ENCODE results near the gene LOXHD1.

The LOXHD1 gene, protein sequence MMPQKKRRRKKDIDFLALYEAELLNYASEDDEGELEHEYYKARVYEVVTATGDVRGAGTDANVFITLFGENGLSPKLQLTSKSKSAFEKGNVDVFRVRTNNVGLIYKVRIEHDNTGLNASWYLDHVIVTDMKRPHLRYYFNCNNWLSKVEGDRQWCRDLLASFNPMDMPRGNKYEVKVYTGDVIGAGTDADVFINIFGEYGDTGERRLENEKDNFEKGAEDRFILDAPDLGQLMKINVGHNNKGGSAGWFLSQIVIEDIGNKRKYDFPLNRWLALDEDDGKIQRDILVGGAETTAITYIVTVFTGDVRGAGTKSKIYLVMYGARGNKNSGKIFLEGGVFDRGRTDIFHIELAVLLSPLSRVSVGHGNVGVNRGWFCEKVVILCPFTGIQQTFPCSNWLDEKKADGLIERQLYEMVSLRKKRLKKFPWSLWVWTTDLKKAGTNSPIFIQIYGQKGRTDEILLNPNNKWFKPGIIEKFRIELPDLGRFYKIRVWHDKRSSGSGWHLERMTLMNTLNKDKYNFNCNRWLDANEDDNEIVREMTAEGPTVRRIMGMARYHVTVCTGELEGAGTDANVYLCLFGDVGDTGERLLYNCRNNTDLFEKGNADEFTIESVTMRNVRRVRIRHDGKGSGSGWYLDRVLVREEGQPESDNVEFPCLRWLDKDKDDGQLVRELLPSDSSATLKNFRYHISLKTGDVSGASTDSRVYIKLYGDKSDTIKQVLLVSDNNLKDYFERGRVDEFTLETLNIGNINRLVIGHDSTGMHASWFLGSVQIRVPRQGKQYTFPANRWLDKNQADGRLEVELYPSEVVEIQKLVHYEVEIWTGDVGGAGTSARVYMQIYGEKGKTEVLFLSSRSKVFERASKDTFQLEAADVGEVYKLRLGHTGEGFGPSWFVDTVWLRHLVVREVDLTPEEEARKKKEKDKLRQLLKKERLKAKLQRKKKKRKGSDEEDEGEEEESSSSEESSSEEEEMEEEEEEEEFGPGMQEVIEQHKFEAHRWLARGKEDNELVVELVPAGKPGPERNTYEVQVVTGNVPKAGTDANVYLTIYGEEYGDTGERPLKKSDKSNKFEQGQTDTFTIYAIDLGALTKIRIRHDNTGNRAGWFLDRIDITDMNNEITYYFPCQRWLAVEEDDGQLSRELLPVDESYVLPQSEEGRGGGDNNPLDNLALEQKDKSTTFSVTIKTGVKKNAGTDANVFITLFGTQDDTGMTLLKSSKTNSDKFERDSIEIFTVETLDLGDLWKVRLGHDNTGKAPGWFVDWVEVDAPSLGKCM (N-terminal part only)

DNA sequence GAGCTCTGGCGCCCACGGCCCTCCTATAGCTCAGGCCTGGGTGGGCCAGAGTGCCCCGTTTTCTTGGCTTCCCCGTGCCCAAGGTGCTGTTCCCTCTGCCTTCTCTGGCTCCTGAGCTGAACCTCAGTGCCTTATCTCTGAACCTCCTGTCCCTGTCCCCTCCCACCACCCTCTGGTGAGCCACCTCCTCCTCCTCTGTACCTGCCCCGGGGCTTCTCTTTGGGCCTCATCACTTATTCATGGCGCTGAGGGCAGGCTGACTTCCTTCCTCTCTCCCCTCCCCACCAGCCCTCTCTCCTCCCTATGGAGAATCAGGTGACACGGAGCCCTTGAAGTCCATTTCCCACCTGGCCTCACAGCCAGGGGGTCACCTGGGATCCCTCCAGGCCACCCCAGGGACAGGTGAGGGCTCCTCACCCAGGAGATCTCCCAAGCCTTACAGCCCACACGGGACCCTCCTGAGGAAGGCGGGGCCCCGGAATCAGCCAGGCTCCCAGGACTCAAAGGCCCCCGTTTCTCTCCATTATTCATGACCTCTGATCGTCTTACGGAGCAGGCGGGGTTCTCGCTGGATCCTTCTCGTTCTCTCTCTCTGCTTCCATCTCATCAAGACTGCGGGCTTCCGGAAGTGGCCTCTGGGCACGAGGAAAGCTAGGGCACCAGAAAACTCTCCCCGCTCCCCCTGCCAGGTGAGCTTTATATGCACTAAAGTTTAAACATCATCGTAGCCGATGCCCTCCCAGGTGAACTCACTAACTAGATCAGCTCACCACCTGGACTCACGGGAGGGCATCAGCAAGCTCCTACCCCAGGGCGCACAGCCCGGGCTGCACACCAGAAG is at the start of gene LOXHD1:
LOXHD1 (minus strand) TSS at position 106 of the 841 bp plus-strand sequence. CDS start 187 bp downstream, outside the sequence.
- DNase-seq, result no peak

DNA sequence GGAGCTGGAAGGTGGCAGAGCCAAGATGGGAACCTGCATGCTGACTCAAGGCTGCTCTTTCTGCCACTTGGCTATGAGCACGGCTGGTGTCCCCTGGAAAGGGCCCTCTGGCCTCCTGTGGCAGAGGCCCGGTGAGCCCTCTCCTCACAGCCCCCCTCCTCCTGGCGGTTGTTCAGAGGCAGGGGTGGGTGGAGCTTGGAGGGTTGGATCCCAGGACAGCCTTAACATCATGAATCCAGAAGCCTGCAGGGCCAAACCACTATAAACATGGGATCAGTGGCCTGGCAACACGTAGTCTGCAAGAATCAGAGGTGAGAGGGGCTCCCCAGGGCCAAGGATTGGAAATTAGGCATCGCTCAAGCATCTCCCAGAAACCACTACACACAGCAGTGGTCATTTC is 48.5 kb upstream of the LOXHD1 start:
- DNase-seq, result peak; percentile 29

DNA sequence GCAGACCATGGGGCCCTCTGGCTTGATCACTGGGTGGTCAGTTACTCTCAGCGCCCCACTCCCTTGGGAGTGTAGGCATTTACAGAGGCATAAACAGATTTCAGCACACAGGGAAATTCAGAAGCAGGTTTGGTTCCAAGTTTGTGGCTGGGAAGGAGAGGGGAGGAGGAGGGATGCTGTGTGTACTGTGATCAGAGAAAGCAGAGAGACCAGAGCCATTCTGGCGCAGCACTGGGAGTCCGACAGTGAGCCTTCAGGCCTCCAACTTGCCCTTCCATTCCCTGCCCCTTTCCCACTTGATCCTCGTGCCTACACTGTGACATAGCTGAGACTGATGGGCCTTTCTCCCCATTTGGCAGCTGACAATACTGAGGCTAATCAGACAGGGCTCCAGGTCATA is 47.8 kb upstream of the LOXHD1 start:
- no peak for DNase-seq

DNA sequence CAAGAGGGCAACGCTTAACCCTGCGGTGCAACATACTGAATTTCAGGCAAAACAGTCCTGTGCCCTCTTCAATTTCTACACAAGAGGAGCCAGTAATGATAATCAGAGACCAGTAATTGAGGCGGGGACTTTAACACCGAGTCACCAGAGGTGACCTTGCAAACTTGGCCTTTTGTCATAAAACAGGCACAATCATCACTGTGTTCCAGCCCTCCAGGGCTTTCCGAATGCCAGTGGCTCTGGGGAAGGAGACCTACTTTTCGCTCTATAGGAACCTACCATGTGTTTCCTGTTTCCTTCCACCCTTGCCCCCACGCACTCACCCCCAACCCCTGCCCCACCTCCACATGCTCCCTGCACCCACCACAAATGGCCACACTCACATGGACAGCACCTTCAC is 47.2 kb upstream of the LOXHD1 start:
- DNase-seq, result no peak

DNA sequence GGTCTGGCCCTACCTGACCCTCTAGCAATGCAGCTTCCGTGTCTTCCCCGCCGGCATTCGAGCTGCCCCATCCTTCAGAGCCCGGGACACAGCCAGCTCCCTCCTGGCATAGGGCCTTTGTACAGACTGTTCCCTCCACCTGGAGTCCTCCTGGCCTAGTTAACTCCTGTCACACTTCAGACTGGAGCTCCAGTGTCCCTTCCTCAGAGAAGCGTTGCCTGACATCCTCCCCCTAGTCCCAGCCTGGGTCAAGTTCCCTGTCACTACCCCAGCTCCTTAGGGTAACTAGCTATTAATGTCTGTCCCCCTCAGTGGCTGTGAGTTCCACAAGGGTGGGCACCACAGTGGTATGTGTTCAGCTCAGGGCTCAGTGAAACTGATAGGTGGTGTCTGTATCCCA is 45.5 kb upstream of the LOXHD1 start:
- no peak for DNase-seq

DNA sequence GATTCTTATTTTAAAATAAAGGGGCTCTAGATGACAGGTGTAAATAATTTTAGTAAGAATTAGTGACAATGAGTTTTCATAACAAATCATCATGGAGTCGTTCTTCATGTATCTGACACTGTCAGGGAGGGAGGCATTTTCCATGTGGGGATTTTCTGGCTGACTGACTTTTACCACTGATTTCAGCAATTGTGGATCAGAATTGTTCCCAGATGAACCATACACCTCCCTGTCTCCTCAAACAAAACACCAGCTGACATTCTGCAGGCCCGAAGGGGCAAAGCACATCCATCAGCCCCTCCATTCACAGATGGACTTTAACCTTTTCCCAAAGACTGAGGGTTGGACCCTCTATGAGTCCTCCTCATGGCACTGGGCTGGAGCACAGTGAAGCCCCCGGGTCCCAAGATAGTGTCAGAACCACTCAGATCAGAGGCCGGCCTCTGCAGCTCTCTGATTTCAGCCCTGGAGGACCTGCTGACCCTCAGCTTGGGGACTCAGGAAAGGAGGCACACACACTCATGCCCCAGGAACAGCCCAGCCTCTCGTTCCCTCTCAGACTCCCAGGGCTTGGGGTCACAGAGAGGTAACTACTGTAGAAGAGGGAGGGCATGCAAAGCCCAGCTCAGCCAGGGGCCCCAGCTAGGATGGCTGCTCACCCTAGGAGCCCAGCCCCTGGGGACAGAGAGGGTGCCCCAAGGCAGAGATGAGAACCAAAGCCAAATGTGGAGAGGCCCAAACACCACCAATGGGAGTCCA is 43.2 kb upstream of the LOXHD1 start:
- DNase-seq, result peak; percentile 44

DNA sequence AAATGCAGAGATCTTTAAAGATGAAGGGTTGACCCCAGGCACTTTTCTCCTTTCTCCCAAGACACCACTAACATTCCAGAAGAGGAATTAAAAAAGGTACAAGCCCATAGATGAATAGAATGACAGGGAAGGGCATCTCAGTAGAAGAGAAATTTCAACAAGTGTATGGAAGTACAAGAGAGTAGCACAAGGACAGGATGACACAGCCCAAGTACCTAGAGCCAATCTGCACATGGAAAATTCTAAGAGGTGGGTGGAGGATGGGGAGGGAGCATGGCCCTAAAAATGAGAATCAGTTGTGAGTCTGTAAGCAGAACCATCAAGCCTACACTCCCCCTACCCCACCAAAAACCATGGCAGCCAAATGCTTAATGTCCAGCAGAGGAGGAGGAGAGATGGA is 39.7 kb upstream of the LOXHD1 start:
- DNase-seq, result no peak

DNA sequence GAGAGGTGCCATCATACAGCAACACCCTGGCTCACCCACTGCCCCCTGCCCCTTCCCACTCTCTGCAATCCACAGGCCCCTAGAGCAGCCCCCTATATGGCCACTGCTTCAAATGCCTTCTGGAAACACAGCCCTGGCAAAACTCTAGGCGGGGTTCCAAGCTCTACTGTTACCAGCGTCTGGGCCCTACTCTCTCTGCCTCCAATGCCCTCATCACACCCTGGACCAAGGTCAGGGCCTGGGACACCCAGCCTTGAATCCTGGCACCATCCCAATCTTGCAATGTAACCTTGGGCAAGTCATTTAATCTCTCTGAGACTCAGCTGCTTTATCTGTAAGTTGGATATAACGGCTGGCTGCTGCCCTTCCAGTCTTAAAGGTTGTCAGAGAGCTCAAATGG is 39.2 kb upstream of the LOXHD1 start:
- DNase-seq, result no peak

DNA sequence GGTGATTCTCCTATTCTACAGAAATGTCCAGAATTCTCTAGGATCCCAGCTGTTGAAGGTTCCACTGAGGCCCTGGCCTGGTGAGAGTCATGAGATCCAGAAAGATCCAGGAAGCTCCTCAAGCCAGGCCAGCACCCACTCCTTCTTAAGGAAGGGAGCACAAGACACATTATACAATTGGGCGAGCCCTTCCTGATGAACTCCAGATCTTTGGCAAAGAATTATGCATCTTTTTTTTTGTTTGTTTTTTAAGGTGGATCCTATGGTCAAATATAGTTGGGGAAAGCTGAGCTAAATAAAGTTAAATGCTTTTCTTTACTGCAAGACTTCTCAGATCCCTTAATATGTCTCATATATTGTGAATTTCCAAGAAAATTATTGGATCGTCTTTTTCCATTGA is 37.0 kb upstream of the LOXHD1 start:
- DNase-seq, result no peak

DNA sequence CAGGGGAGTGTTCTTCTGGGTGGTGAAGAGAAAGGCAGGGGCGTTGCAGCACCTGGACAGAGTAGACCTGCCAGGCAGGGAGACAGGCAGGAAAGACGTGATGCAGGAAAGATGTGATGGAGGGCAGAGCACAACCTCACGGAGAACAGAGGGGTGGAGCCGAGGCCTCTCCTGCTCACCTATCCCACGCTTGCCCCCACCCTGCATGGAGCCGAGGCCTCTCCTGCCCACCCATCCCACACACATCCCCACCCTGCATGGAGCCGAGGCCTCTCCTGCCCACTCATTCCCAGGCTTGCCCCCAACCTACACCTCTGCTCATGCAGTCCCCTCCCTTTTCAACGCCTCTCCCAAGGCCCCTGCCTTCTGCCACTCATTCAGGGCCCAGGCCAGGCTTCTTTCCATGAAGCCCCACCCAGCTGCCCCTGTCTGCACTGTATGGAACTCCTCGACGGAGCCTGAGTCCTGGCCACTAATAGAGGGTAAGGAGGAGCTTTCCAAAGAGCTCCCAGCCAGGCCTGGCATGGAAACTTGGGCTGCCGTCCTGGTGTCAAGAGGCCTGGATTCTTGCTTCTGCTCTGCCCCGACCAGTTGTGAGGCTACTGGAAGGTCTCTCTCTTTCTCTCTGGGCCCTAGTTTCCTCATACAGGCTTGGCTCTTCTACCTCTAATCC is 32.0 kb upstream of the LOXHD1 start:
- no peak for DNase-seq

DNA sequence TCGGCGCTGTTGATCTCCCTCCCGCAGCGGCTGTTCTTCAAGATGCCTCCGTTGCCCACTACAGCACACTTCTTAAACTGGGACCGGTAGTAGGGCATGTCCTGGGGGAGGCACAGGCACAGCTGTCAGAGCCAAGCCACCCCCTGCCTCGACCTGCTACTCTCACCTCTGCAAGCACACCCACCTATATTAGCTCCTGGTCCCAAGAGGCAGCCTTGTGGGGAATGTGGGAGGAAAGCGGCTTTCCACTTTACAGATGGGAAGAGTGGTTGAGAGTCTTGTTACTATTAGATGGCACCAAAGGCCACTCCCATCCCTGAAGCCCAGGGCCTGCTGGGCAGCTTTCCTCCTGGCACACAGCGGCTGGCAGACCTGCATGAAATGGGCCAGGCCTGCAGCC is 29.2 kb upstream of the LOXHD1 start:
- no peak for DNase-seq

DNA sequence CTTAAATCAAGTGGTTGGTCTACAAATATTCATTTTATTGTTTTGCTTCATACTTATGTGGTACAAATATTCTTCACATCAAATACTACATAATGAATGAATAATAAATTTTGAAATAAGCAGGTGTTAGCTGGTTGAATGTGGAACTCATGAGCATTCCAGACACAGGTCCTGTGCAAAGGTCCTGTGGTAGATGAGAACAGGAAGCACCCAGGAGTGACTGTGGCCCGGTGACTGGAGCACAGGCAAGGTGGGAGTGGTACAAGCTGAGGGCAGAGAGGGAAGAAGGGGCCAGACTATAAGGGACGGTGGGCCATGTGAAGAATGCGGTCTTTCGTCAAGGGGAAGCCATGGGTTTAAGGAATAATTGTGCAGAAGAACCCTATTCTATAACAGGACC is 26.2 kb upstream of the LOXHD1 start:
- DNase-seq, result no peak

DNA sequence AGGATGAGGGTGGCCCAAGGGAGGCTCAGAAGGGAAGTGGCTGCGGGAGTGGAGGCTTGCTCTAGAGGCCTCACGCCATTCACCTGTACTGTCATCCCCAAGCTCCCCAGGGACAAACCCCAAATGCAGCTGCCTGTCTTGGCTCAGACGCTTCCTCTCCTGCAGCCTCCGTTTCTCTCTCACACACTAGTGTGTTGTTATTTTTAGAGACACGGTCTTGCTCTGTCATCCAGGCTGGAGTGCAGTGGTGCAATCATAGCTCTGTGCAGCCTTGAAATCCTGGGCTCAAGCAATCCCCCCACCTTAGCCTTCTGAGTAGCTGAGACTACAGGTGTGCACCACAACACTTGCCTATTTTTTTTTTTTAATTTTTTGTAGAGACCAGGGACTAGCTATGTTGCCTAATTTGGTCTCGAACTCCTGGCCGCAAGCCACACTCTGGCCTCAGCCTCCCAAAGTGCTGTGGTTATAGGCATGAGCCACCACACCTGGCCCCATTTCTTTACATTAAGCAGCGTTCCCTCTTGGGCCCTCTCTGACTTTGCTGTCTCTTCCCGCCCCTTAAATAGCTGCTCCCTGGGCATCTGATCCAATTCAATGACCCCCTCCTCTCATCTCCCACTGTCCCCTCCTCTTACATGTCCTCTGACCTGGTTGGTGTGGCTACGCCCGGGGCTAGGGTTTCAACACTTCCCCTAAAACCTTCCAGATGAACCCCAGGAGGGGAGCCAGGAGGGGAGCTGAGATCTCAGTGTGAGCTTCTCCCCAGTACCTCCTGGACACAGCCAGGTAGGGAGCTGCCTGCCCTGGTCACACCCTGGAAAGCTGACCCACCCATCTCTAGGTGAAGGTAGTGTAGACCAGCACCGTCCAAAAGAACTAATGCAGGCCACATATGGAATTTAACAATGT is 24.0 kb upstream of the LOXHD1 start:
- no peak for DNase-seq

DNA sequence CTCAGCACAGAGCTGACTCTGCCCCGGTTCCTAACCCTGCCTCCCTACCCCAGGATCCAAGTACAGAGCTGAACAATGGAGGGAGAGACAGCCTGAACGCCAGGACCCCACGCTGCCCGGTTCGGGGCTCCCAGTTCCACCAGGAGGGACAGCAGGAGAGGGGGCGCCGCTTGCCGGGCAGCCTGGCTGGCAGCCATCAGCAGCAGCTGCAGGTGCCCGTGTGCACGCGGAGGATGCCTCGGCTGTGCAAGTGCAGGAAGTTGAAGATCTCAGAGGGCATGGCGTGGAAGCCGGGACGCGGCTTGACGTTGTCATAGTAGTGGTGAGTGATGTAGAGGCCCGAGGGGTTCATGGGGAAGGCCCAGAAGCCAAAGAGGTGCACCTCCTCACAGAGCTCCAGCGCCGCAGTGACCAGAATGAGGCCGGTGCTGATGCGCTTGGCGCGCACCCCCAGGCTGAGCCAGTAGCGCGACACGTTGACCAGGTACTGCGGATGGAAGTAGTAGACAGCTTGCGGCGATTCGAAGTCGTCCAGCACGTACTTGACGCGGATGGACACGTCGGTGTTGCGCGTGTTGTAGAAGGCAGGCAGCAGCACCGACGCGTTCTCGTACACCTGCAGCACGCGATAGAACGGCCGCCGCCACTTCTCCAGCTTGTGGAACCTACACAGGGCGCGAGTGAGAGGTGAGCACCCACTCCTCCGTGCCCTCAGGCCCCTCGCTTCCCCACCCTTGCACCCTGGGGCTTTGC is 23.0 kb upstream of the LOXHD1 start:
- DNase-seq, result no peak

DNA sequence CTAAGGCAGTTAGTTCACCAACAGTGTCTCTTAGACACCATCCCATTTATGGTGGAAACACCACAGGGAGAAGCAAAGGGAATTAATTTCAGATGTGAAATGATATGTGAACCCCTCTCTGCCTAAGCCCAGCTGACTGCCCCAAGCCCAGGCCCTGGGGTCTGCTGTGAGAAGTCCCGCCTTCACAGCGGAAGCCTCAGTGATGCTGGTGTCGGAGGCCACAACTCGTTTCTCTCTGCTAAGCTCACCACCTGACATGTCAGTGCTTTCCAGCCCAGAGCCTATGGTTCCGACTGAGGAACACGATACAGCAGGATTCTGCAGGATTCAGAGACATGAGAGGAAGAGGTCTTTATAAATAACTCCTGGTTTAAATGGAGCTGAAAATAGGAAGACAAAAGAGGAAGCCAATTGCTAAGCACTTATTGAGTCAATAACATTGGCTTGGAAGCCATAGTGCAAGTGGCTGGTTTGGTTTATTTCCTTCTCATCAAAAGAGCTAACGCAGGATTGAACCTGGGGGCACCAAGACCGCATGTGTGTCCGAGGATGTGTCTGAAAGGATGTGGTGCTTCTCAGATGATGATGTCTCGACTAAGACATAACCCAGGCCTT is 21.9 kb upstream of the LOXHD1 start:
- DNase-seq, result no peak

DNA sequence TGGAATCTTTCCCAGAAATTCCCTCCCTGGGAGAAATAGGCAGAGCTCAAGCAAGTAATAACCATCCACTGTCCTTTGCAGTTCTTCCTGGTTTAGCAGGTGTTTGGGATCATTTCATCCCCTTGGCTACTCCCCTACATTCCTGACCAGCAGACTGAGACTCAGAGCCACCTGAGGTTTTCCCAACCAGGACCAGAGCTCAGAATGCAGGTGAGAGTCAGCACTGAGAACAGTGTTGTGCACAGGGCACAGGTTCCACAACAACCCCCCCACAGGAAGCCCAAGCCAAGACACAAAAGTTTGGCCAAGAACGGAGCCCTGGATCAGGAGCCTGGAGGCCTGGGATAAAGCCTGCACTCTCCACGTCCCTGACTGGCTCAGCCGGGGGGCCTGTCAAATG is 21.0 kb upstream of the LOXHD1 start:
- no peak for DNase-seq

DNA sequence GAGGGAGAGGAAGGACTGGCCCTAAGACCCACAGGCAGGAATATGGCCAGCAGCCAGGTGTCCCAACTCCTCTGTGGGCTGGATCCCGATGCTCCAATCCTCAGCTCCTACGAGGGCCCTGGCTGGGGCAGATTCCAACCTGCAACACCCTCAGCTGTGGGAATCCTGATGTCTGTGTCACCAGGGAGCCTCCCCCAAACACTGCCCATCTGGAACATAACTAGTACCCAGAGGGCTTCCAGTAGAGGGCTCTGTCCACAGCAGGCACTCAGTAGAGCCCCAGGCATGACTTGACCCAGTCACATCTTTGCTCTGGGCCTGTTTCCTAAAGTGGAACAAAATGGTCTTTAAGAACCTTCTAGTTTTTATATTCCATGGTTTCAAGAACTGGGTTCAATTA is 20.6 kb upstream of the LOXHD1 start:
- no peak for DNase-seq

DNA sequence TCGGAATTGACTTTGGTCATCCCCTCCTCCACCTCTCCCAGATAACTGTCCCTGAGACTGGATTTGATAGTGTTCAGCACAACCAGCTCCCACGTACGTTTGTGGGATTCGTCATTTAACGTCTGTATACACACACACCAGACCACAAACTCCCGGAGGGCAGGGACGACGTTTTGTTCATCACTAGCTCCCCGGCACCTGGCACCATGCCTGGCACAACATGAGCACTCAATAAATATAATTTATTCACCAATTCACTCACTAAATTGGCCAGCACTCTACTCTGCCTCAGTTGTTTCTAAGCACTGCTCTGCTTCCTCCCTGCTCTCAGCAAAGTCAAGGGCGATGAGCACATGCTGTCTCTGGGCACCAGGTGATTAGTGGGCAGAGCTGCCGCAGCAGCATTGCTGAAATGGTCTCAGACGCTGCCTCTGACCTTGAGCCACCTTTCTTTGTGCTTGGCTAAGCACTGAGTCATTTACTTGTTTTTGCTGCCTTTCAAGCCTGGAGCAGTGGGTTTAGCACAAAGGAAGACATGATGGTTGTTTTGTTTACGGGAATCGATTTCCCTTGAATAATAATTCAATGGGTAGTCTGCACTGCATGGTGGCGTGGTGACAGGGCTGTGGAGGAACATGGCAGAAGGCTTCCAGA is 19.3 kb upstream of the LOXHD1 start:
- peak; percentile 52 for DNase-seq
